HS-5 (cell line): Measurements from ENCODE around the gene COL8A1.
"Not testable (repeated sequence)": the region's sequence is repeated elsewhere in the genome, so short reads cannot be mapped to it uniquely, and the experiment has no call there.

Experiments
- DNase-seq: peaks from one replicate; pipeline ENCODE4 v3.0.0-alpha.2; 2012; ENCODE audit warnings: low read depth

COL8A1 gene

GRCh38 chr3:99709686-99710085, 71.3 kb downstream of the COL8A1 start:
- no peak for DNase-seq

- DNase-seq = no peak
These were observed 71.7 kb downstream of the COL8A1 start for GRCh38 chr3:99710094-99710493.

GRCh38 chr3:99711351-99711750, 73.0 kb downstream of the COL8A1 start:
- DNase-seq = no peak

- no peak for DNase-seq
These were observed 74.0 kb downstream of the COL8A1 start for GRCh38 chr3:99712291-99712954.

GRCh38 chr3:99713440-99713839, 75.0 kb downstream of the COL8A1 start:
- no peak for DNase-seq

GRCh38 chr3:99714146-99714545, 75.8 kb downstream of the COL8A1 start:
- DNase-seq = no peak

- DNase-seq = no peak
These were observed 76.2 kb downstream of the COL8A1 start for GRCh38 chr3:99714575-99714974.

- no peak for DNase-seq
These were observed 78.1 kb downstream of the COL8A1 start for GRCh38 chr3:99716463-99716995.

- peak; percentile 13 for DNase-seq
These were observed 82.7 kb downstream of the COL8A1 start for GRCh38 chr3:99720985-99721632.

- DNase-seq = no peak
These were observed 83.2 kb downstream of the COL8A1 start for GRCh38 chr3:99721633-99722007.

GRCh38 chr3:99724276-99724675, 85.9 kb downstream of the COL8A1 start:
- DNase-seq = no peak

- DNase-seq = no peak
These were observed 92.5 kb downstream of the COL8A1 start for GRCh38 chr3:99730870-99731269.

GRCh38 chr3:99731499-99731898, 93.1 kb downstream of the COL8A1 start:
- DNase-seq = no peak

- not testable (repeated sequence) for DNase-seq
These were observed 102.0 kb downstream of the COL8A1 start for GRCh38 chr3:99740371-99740770.

GRCh38 chr3:99741588-99741987, 103.2 kb downstream of the COL8A1 start:
- no peak for DNase-seq

- no peak for DNase-seq
These were observed 109.5 kb downstream of the COL8A1 start for GRCh38 chr3:99747915-99748314.

GRCh38 chr3:99751649-99752048, 113.3 kb downstream of the COL8A1 start:
- DNase-seq = peak; percentile 72

- DNase-seq = peak; percentile 60
These were observed 115.0 kb downstream of the COL8A1 start for GRCh38 chr3:99753268-99753975.

- no peak for DNase-seq
These were observed 117.4 kb downstream of the COL8A1 start for GRCh38 chr3:99755831-99756230.

- no peak for DNase-seq
These were observed 119.6 kb downstream of the COL8A1 start for GRCh38 chr3:99757966-99758365.

GRCh38 chr3:99758502-99759177, 120.2 kb downstream of the COL8A1 start:
- DNase-seq = no peak

- DNase-seq = no peak
These were observed 121.6 kb downstream of the COL8A1 start for GRCh38 chr3:99760031-99760430.
